Natural killer cell (primary cell): ENCODE measurements around the gene TPM1. TPM values are rescaled to one million over a fixed set of nuclear protein-coding genes. Genes with fewer than 3 reads are reported as not detected.

Experiments used
- ATAC-seq, 3 donors: fragments of 150-1000 bp in 2 of 3; fragments of 200-7000 bp in 1 of 3; cut with Tn5 transposase; 1 replicate in 1 of 3; 2 replicates in 2 of 3; pipeline ENCODE4 v1.10.0; 2021; ENCODE audit warnings: mild to moderate bottlenecking in 2 of 3, moderate library complexity in 2 of 3
- DNase-seq, 2 donors: peaks; one replicate each; pipeline versions ENCODE4 v3.0.0 to v3.0.0-alpha.2; 2013 to 2021; ENCODE audit warnings: mixed read lengths in 1 of 2
- H3K27ac ChIP-seq: one replicate; pipeline ENCODE4 v1.5.1; 2013; ENCODE audit warnings: mild to moderate bottlenecking, low read length
- H3K27me3 ChIP-seq: one replicate; pipeline ENCODE4 v1.6.1; 2013; ENCODE audit warnings: low read length; ENCODE audit not compliant: control insufficient read depth, insufficient read depth
- H3K36me3 ChIP-seq: one replicate; pipeline ENCODE4 v1.6.1; 2013; ENCODE audit warnings: low read length; ENCODE audit not compliant: control insufficient read depth, insufficient read depth
- H3K4me1 ChIP-seq: one replicate; pipeline ENCODE4 v1.6.1; 2013; ENCODE audit warnings: low read length; ENCODE audit not compliant: control insufficient read depth, insufficient read depth
- H3K4me3 ChIP-seq: one replicate; pipeline ENCODE4 v1.5.1; 2013; ENCODE audit warnings: low read length
- H3K9me3 ChIP-seq: one replicate; pipeline ENCODE4 v1.6.1; 2013; ENCODE audit warnings: low read length; ENCODE audit not compliant: control insufficient read depth, insufficient read depth
- H3K27ac Mint-ChIP-seq, 2 donors: one replicate each; pipeline ENCODE4 v1.8.0; 2022; ENCODE audit warnings: mild to moderate bottlenecking in 2 of 2, mixed read lengths in 2 of 2, moderate library complexity in 1 of 2
- H3K27me3 Mint-ChIP-seq, 2 donors: one replicate each; pipeline ENCODE4 v1.8.0; 2022; ENCODE audit warnings: low read depth in 2 of 2, mixed read lengths in 2 of 2
- H3K36me3 Mint-ChIP-seq: one replicate; pipeline ENCODE4 v1.8.0; 2022; ENCODE audit warnings: mixed read lengths
- H3K4me1 Mint-ChIP-seq, 2 donors: one replicate each; pipeline ENCODE4 v1.8.0; 2022; ENCODE audit warnings: mixed read lengths in 2 of 2
- H3K4me3 Mint-ChIP-seq: one replicate; pipeline ENCODE4 v1.8.0; 2022; ENCODE audit warnings: mild to moderate bottlenecking, moderate library complexity, mixed read lengths
- H3K9me3 Mint-ChIP-seq, 2 donors: one replicate each; pipeline ENCODE4 v1.8.0; 2022; ENCODE audit warnings: mixed read lengths in 2 of 2
- CTCF ChIP-seq: fragments of 200-600 bp; IDR thresholded peaks from one replicate; pipeline ENCODE4 v1.8.0; 2022; ENCODE audit warnings: antibody characterized with exemption
- whole genome bisulfite sequencing: methylation state at CpG from one replicate; pipeline ENCODE4 v1.1.7; 2013; ENCODE audit warnings: missing lambda C conversion rate; ENCODE audit not compliant: insufficient coverage; 5-methylcytosine and 5-hydroxymethylcytosine counted together
- intact Hi-C: fragments of 100-400 bp; cut with micrococcal nuclease; formaldehyde crosslinking; loops from one replicate; pipeline ENCODE4 v1.14.2; 2022
- total RNA-seq, 4 donors: library from RNA; stranded (reverse); fragments of 120-200 nt in 1 of 4; gene quantifications; one replicate each; pipeline versions ENCODE4 v1.2.3 to v1.2.4, GENCODE V29; 2013 to 2022

The TPM1 gene
- total RNA-seq, 3 donors from 2014 or later (not counting 1 experiment from before 2014, with no cell fraction given), result 21.5 to 33.0 (median 25.6) TPM

GRCh38 chr15:63109920-63110319 lies 67.4 kb downstream of the TPM1 start:
- peaks cover 10 to 11% of the 10 kb centered on the region in 2 donors for H3K27me3 Mint-ChIP-seq
- DNase-seq, result no peak
- Histone ChIP-seq H3K4me3 (no peak overlapping the region), H3K9me3 (no peaks in the 10 kb centered on the region), H3K36me3 (no peaks in the 10 kb centered on the region), H3K4me1 (no peaks in the 10 kb centered on the region), H3K27me3 (no peaks in the 10 kb centered on the region), H3K27ac (no peak overlapping the region)
- H3K4me3 Mint-ChIP-seq, result no peak overlapping the region
- intact Hi-C loops, result no loop called here
- no peak overlapping the region for H3K27ac Mint-ChIP-seq
- H3K9me3 Mint-ChIP-seq, result no peaks in the 10 kb centered on the region
- TF ChIP-seq CTCF, result no peak
- peaks cover 4 to 6% of the 10 kb centered on the region in 2 donors for H3K4me1 Mint-ChIP-seq
- WGBS, result 92% methylated on average over 2 of the region's 2 CpGs
- no peaks in the 10 kb centered on the region for H3K36me3 Mint-ChIP-seq
- no peak for ATAC-seq

- no peak overlapping the region for H3K27ac Mint-ChIP-seq
- 90% methylated on average over 1 of the region's 3 CpGs for WGBS
- intact Hi-C loops, result no loop called here
- H3K4me1 Mint-ChIP-seq, result no peaks in the 10 kb centered on the region
- Histone ChIP-seq H3K36me3 (no peaks in the 10 kb centered on the region), H3K4me1 (no peaks in the 10 kb centered on the region), H3K27ac (no peak overlapping the region), H3K27me3 (no peaks in the 10 kb centered on the region), H3K4me3 (no peak overlapping the region), H3K9me3 (no peaks in the 10 kb centered on the region)
- H3K36me3 Mint-ChIP-seq, result no peaks in the 10 kb centered on the region
- H3K4me3 Mint-ChIP-seq, result no peak overlapping the region
- H3K9me3 Mint-ChIP-seq, result no peaks in the 10 kb centered on the region
- no peak for TF ChIP-seq CTCF
- DNase-seq, result no peak
- no peak for ATAC-seq
- H3K27me3 Mint-ChIP-seq, result peaks cover 10 to 11% of the 10 kb centered on the region in 2 donors
Measured at GRCh38 chr15:63110428-63111026, 68.0 kb downstream of the TPM1 start.

GRCh38 chr15:63111481-63111880 lies 68.9 kb downstream of the TPM1 start:
- TF ChIP-seq CTCF, result no peak
- H3K36me3 Mint-ChIP-seq, result no peaks in the 10 kb centered on the region

GRCh38 chr15:63112871-63113270 lies 70.3 kb downstream of the TPM1 start:
- intact Hi-C loops, result no loop called here
- no peaks in the 10 kb centered on the region for H3K4me1 Mint-ChIP-seq
- H3K36me3 Mint-ChIP-seq, result no peaks in the 10 kb centered on the region
- no peak overlapping the region for H3K4me3 Mint-ChIP-seq
- peaks cover 7 to 11% of the 10 kb centered on the region in 2 donors for H3K27me3 Mint-ChIP-seq
- Histone ChIP-seq H3K9me3 (no peaks in the 10 kb centered on the region), H3K27me3 (no peaks in the 10 kb centered on the region), H3K36me3 (no peaks in the 10 kb centered on the region), H3K4me1 (no peaks in the 10 kb centered on the region), H3K27ac (no peak overlapping the region), H3K4me3 (no peak overlapping the region)
- no peak for TF ChIP-seq CTCF
- ATAC-seq (no peak), DNase-seq (no peak)
- no peaks in the 10 kb centered on the region for H3K9me3 Mint-ChIP-seq
- 86% methylated on average over 3 of the region's 3 CpGs for WGBS
- no peak overlapping the region for H3K27ac Mint-ChIP-seq

More at GRCh38 chr15:63111481-63111880, 68.9 kb downstream of the TPM1 start:
- no peak overlapping the region for H3K27ac Mint-ChIP-seq
- H3K27me3 ChIP-seq, result no peaks in the 10 kb centered on the region
- ATAC-seq (no peak), DNase-seq (no peak)
- peaks cover 7 to 11% of the 10 kb centered on the region in 2 donors for H3K27me3 Mint-ChIP-seq
- no peaks in the 10 kb centered on the region for H3K4me1 ChIP-seq
- no peak overlapping the region for H3K4me3 Mint-ChIP-seq
- no peaks in the 10 kb centered on the region for H3K4me1 Mint-ChIP-seq
- no peak overlapping the region for H3K27ac ChIP-seq
- intact Hi-C loops, result no loop called here
- H3K9me3 Mint-ChIP-seq, result no peaks in the 10 kb centered on the region
- H3K36me3 ChIP-seq, result no peaks in the 10 kb centered on the region
- no peaks in the 10 kb centered on the region for H3K9me3 ChIP-seq
- H3K4me3 ChIP-seq, result no peak overlapping the region
